ENCODE measurements around the gene BNC2.

BNC2 gene

GRCh38 chr9:16683326-16683725 lies 187.1 kb downstream of the BNC2 start:
- no peak overlapping the region for H3K4me3 Mint-ChIP-seq
- peaks cover 3% of the 10 kb centered on the region for H3K27me3 Mint-ChIP-seq
- no peaks in the 10 kb centered on the region for H3K36me3 Mint-ChIP-seq (ENCODE audit: low read depth)
- no peak overlapping the region for H3K27ac Mint-ChIP-seq
- ATAC-seq = no peak
- no peaks in the 10 kb centered on the region for H3K9me3 Mint-ChIP-seq
- DNase-seq = no peak
- H3K4me1 Mint-ChIP-seq = no peaks in the 10 kb centered on the region

GRCh38 chr9:16682273-16682672 lies 188.2 kb downstream of the BNC2 start:
- no peaks in the 10 kb centered on the region for H3K9me3 Mint-ChIP-seq
- no peak overlapping the region for H3K4me3 Mint-ChIP-seq
- no peak for DNase-seq
- no peak overlapping the region for H3K27ac Mint-ChIP-seq
- H3K4me1 Mint-ChIP-seq = no peaks in the 10 kb centered on the region
- no peaks in the 10 kb centered on the region for H3K36me3 Mint-ChIP-seq (ENCODE audit: low read depth)
- ATAC-seq = no peak
- peaks cover 3% of the 10 kb centered on the region for H3K27me3 Mint-ChIP-seq

GRCh38 chr9:16681652-16681987 lies 188.8 kb downstream of the BNC2 start:
- H3K27me3 Mint-ChIP-seq = peaks cover 3% of the 10 kb centered on the region
- ATAC-seq (no peak), DNase-seq (no peak)
- H3K36me3 Mint-ChIP-seq (ENCODE audit: low read depth) = no peaks in the 10 kb centered on the region
- no peaks in the 10 kb centered on the region for H3K9me3 Mint-ChIP-seq
- H3K27ac Mint-ChIP-seq = no peak overlapping the region
- no peaks in the 10 kb centered on the region for H3K4me1 Mint-ChIP-seq
- no peak overlapping the region for H3K4me3 Mint-ChIP-seq

GRCh38 chr9:16680975-16681651 lies 189.4 kb downstream of the BNC2 start:
- DNase-seq = no peak
- no peak for ATAC-seq
- Mint-ChIP-seq H3K27me3 (peaks cover 3% of the 10 kb centered on the region), H3K27ac (no peak overlapping the region), H3K36me3 (ENCODE audit: low read depth) (no peaks in the 10 kb centered on the region), H3K4me1 (no peaks in the 10 kb centered on the region), H3K4me3 (no peak overlapping the region), H3K9me3 (no peaks in the 10 kb centered on the region)

- Mint-ChIP-seq H3K4me1 (no peaks in the 10 kb centered on the region), H3K9me3 (no peaks in the 10 kb centered on the region), H3K36me3 (ENCODE audit: low read depth) (no peaks in the 10 kb centered on the region), H3K27ac (no peak overlapping the region), H3K4me3 (no peak overlapping the region), H3K27me3 (peaks cover under 1% of the 10 kb centered on the region)
- DNase-seq (no peak), ATAC-seq (no peak)
These were observed 189.9 kb downstream of the BNC2 start for GRCh38 chr9:16680541-16680940.

- Mint-ChIP-seq H3K27ac (no peak overlapping the region), H3K9me3 (no peaks in the 10 kb centered on the region), H3K4me1 (no peaks in the 10 kb centered on the region), H3K4me3 (no peak overlapping the region), H3K36me3 (ENCODE audit: low read depth) (no peaks in the 10 kb centered on the region), H3K27me3 (no peaks in the 10 kb centered on the region)
- ATAC-seq (no peak), DNase-seq (no peak)
These were observed 191.1 kb downstream of the BNC2 start for GRCh38 chr9:16679327-16679821.

- no peaks in the 10 kb centered on the region for H3K9me3 Mint-ChIP-seq
- no peaks in the 10 kb centered on the region for H3K36me3 Mint-ChIP-seq (ENCODE audit: low read depth)
- H3K27me3 Mint-ChIP-seq = no peaks in the 10 kb centered on the region
- H3K27ac Mint-ChIP-seq = no peak overlapping the region
- no peaks in the 10 kb centered on the region for H3K4me1 Mint-ChIP-seq
- ATAC-seq (no peak), DNase-seq (no peak)
- no peak overlapping the region for H3K4me3 Mint-ChIP-seq
These were observed 194.0 kb downstream of the BNC2 start for GRCh38 chr9:16676519-16676918.

GRCh38 chr9:16675131-16675530 lies 195.3 kb downstream of the BNC2 start:
- no peak overlapping the region for H3K4me3 Mint-ChIP-seq
- H3K27ac Mint-ChIP-seq = no peak overlapping the region
- H3K4me1 Mint-ChIP-seq = no peaks in the 10 kb centered on the region
- no peaks in the 10 kb centered on the region for H3K36me3 Mint-ChIP-seq (ENCODE audit: low read depth)
- DNase-seq (no peak), ATAC-seq (no peak)
- no peaks in the 10 kb centered on the region for H3K27me3 Mint-ChIP-seq
- H3K9me3 Mint-ChIP-seq = no peaks in the 10 kb centered on the region

GRCh38 chr9:16673171-16673570 lies 197.3 kb downstream of the BNC2 start:
- H3K9me3 Mint-ChIP-seq = no peaks in the 10 kb centered on the region
- no peaks in the 10 kb centered on the region for H3K27me3 Mint-ChIP-seq
- H3K27ac Mint-ChIP-seq = no peak overlapping the region
- no peaks in the 10 kb centered on the region for H3K36me3 Mint-ChIP-seq (ENCODE audit: low read depth)
- no peaks in the 10 kb centered on the region for H3K4me1 Mint-ChIP-seq
- no peak overlapping the region for H3K4me3 Mint-ChIP-seq
- DNase-seq (no peak), ATAC-seq (no peak)

- no peaks in the 10 kb centered on the region for H3K27me3 Mint-ChIP-seq
These were observed 198.0 kb downstream of the BNC2 start for GRCh38 chr9:16672501-16672900.

GRCh38 chr9:16671591-16672137 lies 198.8 kb downstream of the BNC2 start:
- Mint-ChIP-seq H3K36me3 (ENCODE audit: low read depth) (no peaks in the 10 kb centered on the region), H3K27ac (no peak overlapping the region), H3K4me3 (no peak overlapping the region), H3K27me3 (no peaks in the 10 kb centered on the region), H3K4me1 (no peaks in the 10 kb centered on the region), H3K9me3 (no peaks in the 10 kb centered on the region)
- no peak for ATAC-seq
- DNase-seq = no peak

More at GRCh38 chr9:16672501-16672900, 198.0 kb downstream of the BNC2 start:
- Mint-ChIP-seq H3K4me1 (no peaks in the 10 kb centered on the region), H3K36me3 (ENCODE audit: low read depth) (no peaks in the 10 kb centered on the region), H3K27ac (no peak overlapping the region), H3K9me3 (no peaks in the 10 kb centered on the region), H3K4me3 (no peak overlapping the region)
- ATAC-seq (no peak), DNase-seq (no peak)

GRCh38 chr9:16670791-16671190 lies 199.7 kb downstream of the BNC2 start:
- no peak for ATAC-seq
- Mint-ChIP-seq H3K4me1 (no peaks in the 10 kb centered on the region), H3K27ac (no peak overlapping the region), H3K36me3 (ENCODE audit: low read depth) (no peaks in the 10 kb centered on the region), H3K27me3 (no peaks in the 10 kb centered on the region), H3K4me3 (no peak overlapping the region), H3K9me3 (no peaks in the 10 kb centered on the region)
- no peak for DNase-seq

GRCh38 chr9:16668734-16669295 lies 201.7 kb downstream of the BNC2 start:
- DNase-seq = no peak
- H3K27ac Mint-ChIP-seq = no peak overlapping the region
- no peaks in the 10 kb centered on the region for H3K27me3 Mint-ChIP-seq
- H3K4me3 Mint-ChIP-seq = no peak overlapping the region
- no peak for ATAC-seq
- H3K36me3 Mint-ChIP-seq (ENCODE audit: low read depth) = no peaks in the 10 kb centered on the region
- H3K4me1 Mint-ChIP-seq = no peaks in the 10 kb centered on the region
- no peaks in the 10 kb centered on the region for H3K9me3 Mint-ChIP-seq

- H3K4me1 Mint-ChIP-seq = no peaks in the 10 kb centered on the region
- ATAC-seq (no peak), DNase-seq (no peak)
- H3K27ac Mint-ChIP-seq = no peak overlapping the region
- H3K9me3 Mint-ChIP-seq = no peaks in the 10 kb centered on the region
- no peaks in the 10 kb centered on the region for H3K27me3 Mint-ChIP-seq
- no peaks in the 10 kb centered on the region for H3K36me3 Mint-ChIP-seq (ENCODE audit: low read depth)
- H3K4me3 Mint-ChIP-seq = no peak overlapping the region
These were observed 206.3 kb downstream of the BNC2 start for GRCh38 chr9:16664211-16664610.

- Mint-ChIP-seq H3K36me3 (ENCODE audit: low read depth) (no peaks in the 10 kb centered on the region), H3K27ac (no peak overlapping the region), H3K4me1 (no peaks in the 10 kb centered on the region), H3K4me3 (no peak overlapping the region), H3K27me3 (no peaks in the 10 kb centered on the region), H3K9me3 (no peaks in the 10 kb centered on the region)
- DNase-seq = no peak
- no peak for ATAC-seq
These were observed 208.7 kb downstream of the BNC2 start for GRCh38 chr9:16661816-16662215.
